HG03280 (cell line): ENCODE data around the gene TMF1.

Experiments
- ATAC-seq: cut with Tn5 transposase; IDR thresholded peaks from one replicate; pipeline ENCODE4 v1.9.1; 2021; ENCODE audit warnings: mild to moderate bottlenecking, moderate library complexity; ENCODE audit not compliant: unreplicated experiment

The TMF1 gene

GRCh38 chr3:69013253-69014021 is 38.7 kb downstream of the TMF1 start, which contains the start of gene EOGT:
TSS of gene EOGT (minus strand) at chr3:69013684. CDS start at chr3:69009846, 3,838 bp downstream.
- peak; percentile 82 for ATAC-seq

GRCh38 chr3:69012800-69013252 is 39.3 kb downstream of the TMF1 start:
- ATAC-seq, result peak; percentile 54

GRCh38 chr3:69012100-69012799 is 39.9 kb downstream of the TMF1 start:
- no peak for ATAC-seq

GRCh38 chr3:69011096-69011730 is 40.9 kb downstream of the TMF1 start:
- no peak for ATAC-seq

GRCh38 chr3:69009559-69010410 is 42.3 kb downstream of the TMF1 start:
- no peak for ATAC-seq

GRCh38 chr3:69008980-69009379 is 43.2 kb downstream of the TMF1 start:
- no peak for ATAC-seq

GRCh38 chr3:69005791-69006482 is 46.2 kb downstream of the TMF1 start:
- no peak for ATAC-seq

- ATAC-seq, result no peak
Measured at GRCh38 chr3:69005071-69005790, 46.9 kb downstream of the TMF1 start.

GRCh38 chr3:69004138-69004537 is 48.0 kb downstream of the TMF1 start:
- ATAC-seq, result no peak

- ATAC-seq, result no peak
Measured at GRCh38 chr3:68999605-69000004, 52.5 kb downstream of the TMF1 start.

- ATAC-seq, result no peak
Measured at GRCh38 chr3:68999158-68999557, 53.0 kb downstream of the TMF1 start.

- ATAC-seq, result no peak
Measured at GRCh38 chr3:68997887-68998286, 54.2 kb downstream of the TMF1 start.

- no peak for ATAC-seq
Measured at GRCh38 chr3:68996356-68996995, 55.7 kb downstream of the TMF1 start.

- ATAC-seq, result no peak
Measured at GRCh38 chr3:68988740-68989139, 63.4 kb downstream of the TMF1 start.

GRCh38 chr3:68987322-68987721 is 64.8 kb downstream of the TMF1 start:
- no peak for ATAC-seq

GRCh38 chr3:68986496-68987208 is 65.5 kb downstream of the TMF1 start:
- ATAC-seq, result no peak

- no peak for ATAC-seq
Measured at GRCh38 chr3:68985146-68985790, 66.9 kb downstream of the TMF1 start.

GRCh38 chr3:68984011-68984530 is 68.1 kb downstream of the TMF1 start:
- ATAC-seq, result no peak
